ENCODE results near the gene PCDH15. TPM values are rescaled to one million over a fixed set of nuclear protein-coding genes. Genes with fewer than 3 reads are reported as not detected.

PCDH15 gene
- total RNA-seq, 2 donors from 2014 or later, result 0.19 to 0.51 TPM

- Histone ChIP-seq H3K27me3 (no peaks in the 10 kb centered on the region), H3K4me3 (no peak overlapping the region), H3K4me1 (no peaks in the 10 kb centered on the region), H3K9me3 (no peaks in the 10 kb centered on the region), H3K27ac (no peak overlapping the region), H3K36me3 (no peaks in the 10 kb centered on the region)
- no peak for DNase-seq (ENCODE audit: low spot score)
- no peak for TF ChIP-seq CTCF (IDR thresholded peaks at IDR 0.05)
Observed at GRCh38 chr10:54064215-54064614, 736.8 kb downstream of the PCDH15 start.

- no peaks in the 10 kb centered on the region for H3K9me3 ChIP-seq
- DNase-seq (ENCODE audit: low spot score), result no peak
Observed at GRCh38 chr10:54063514-54063913, 737.5 kb downstream of the PCDH15 start.

DNA sequence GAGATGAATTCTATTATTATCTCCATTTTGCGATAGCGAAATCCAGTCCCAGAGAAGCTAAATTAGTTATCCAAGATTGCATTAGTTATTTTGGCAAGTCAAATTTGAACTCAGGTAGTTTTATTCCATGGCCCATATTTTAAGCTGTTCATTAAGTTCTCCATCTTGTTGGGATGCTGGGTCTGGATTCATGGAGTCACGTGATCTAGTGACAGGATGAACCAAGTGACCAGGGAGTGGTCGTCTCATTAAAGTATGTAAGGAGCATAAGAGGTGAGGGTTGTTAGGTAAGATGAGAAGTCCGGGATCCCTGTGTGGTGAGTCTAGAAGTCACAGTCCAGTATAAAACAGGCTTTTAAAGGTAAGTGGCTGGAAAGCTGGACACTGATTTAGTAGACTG lies 740.5 kb downstream of the PCDH15 start:
- no peak overlapping the region for H3K4me3 ChIP-seq
- H3K27me3 ChIP-seq, result no peaks in the 10 kb centered on the region
- TF ChIP-seq CTCF (IDR thresholded peaks at IDR 0.05), result no peak
- H3K36me3 ChIP-seq, result no peaks in the 10 kb centered on the region
- H3K9me3 ChIP-seq, result no peaks in the 10 kb centered on the region
- H3K27ac ChIP-seq, result no peak overlapping the region
- H3K4me1 ChIP-seq, result no peaks in the 10 kb centered on the region
- no peak for DNase-seq (ENCODE audit: low spot score)

More at GRCh38 chr10:54063514-54063913, 737.5 kb downstream of the PCDH15 start:
- H3K27me3 ChIP-seq, result no peaks in the 10 kb centered on the region
- no peak for TF ChIP-seq CTCF (IDR thresholded peaks at IDR 0.05)
- H3K4me3 ChIP-seq, result no peak overlapping the region
- no peak overlapping the region for H3K27ac ChIP-seq
- no peaks in the 10 kb centered on the region for H3K4me1 ChIP-seq
- no peaks in the 10 kb centered on the region for H3K36me3 ChIP-seq

DNA sequence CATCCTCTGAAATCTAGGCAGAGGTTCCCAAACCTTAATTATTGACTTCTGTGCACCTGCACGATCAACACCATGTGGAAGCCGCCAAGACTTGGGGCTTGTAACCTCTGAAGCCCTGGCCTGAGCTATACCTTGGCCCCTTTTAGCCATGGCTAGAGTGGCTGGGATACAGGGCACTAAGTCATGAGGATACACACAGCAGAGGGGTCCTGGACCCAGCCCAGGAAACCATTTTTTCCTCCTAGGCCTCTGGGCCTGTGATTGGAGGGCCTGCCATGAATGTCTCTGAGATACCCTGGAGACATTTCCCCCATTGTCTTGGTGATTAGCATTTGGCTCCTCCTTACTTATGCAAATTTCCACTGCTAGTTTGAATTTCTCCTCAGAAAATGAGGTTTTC lies 743.7 kb downstream of the PCDH15 start:
- no peak for DNase-seq (ENCODE audit: low spot score)
- H3K27ac ChIP-seq, result no peak overlapping the region
- H3K4me1 ChIP-seq, result no peaks in the 10 kb centered on the region
- no peak for TF ChIP-seq CTCF (IDR thresholded peaks at IDR 0.05)
- no peaks in the 10 kb centered on the region for H3K36me3 ChIP-seq
- H3K4me3 ChIP-seq, result no peak overlapping the region
- no peaks in the 10 kb centered on the region for H3K9me3 ChIP-seq
- H3K27me3 ChIP-seq, result no peaks in the 10 kb centered on the region

DNA sequence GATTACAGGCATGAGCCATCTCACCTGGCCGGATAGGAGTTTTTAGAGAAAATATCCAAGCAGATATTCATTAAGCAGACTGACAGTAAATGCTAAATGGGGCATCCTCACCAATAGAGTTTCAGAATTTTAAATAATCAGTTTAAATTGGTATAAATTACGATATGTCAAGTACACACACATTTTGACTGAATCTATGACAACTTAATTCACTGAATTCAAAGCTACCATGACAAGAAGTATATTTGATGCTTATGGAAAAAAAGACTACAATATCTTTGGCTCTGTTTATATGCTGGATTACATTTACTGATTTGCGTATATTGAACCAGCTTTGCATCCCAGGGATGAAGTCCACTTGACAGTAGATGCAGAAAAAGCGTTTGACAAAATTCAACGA lies 774.7 kb downstream of the PCDH15 start:
- no peak for TF ChIP-seq CTCF (IDR thresholded peaks at IDR 0.05)
- Histone ChIP-seq H3K36me3 (no peaks in the 10 kb centered on the region), H3K4me3 (no peak overlapping the region), H3K9me3 (no peaks in the 10 kb centered on the region), H3K4me1 (no peaks in the 10 kb centered on the region), H3K27ac (no peak overlapping the region), H3K27me3 (no peaks in the 10 kb centered on the region)
- DNase-seq (ENCODE audit: low spot score), result no peak

DNA sequence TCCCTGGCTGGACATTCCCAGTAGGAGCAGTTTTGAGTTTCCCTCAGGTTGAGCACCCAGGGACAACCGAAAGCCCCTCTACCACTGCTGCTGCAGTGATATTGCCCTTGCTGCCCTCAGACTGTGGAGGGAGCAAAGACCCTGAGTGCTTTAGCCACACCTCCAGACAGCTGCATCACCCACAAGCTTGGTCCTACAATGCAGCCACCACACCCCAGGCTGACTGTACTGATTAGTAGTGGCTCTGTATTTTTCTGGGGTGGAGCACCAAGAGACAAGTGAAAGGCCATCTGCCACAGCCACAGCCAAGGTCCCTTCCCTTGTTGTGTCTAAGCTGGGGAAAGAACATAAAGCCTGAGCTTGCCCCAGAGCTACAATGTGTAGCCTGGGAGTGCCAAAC lies 789.9 kb downstream of the PCDH15 start:
- Histone ChIP-seq H3K36me3 (no peaks in the 10 kb centered on the region), H3K27me3 (no peaks in the 10 kb centered on the region), H3K4me3 (no peak overlapping the region), H3K9me3 (peaks cover 0 to 6% of the 10 kb centered on the region in 2 donors), H3K4me1 (no peaks in the 10 kb centered on the region), H3K27ac (no peak overlapping the region)
- TF ChIP-seq CTCF (IDR thresholded peaks at IDR 0.05), result no peak
- no peak for DNase-seq (ENCODE audit: low spot score)
